ENCODE measurements around the gene DYNLL1. TPM values are rescaled to one million over a fixed set of nuclear protein-coding genes. Genes with fewer than 3 reads are reported as not detected.

Gene DYNLL1
- total and polyA plus RNA-seq, 2 of the 13 experiments (the other 11 are each of a cell fraction or from before 2014, with no cell fraction given) = 271 to 294 TPM

- TF ChIP-seq BRF2 (CRISPR knock-in tag; IDR thresholded peaks at IDR 0.05) (peak; percentile 75), ZNF264 (CRISPR knock-in tag; IDR thresholded peaks at IDR 0.05) (no peak), CAMTA2 (CRISPR knock-in tag; IDR thresholded peaks at IDR 0.05; ENCODE audit: borderline replicate concordance) (no peak), CBX5 (CRISPR knock-in tag; IDR thresholded peaks at IDR 0.05; ENCODE audit: borderline replicate concordance) (0 out of 2 replicates have a peak, but pooled peaks have one; percentile 24), E2F2 (CRISPR knock-in tag; IDR thresholded peaks at IDR 0.05; ENCODE audit: borderline replicate concordance) (0 out of 2 replicates have a peak, but pooled peaks have one; percentile 62), ATF4 (CRISPR knock-in tag; IDR thresholded peaks at IDR 0.05) (no peak), CREM (IDR thresholded peaks at IDR 0.05) (no peak), CREM (CRISPR knock-in tag; IDR thresholded peaks at IDR 0.05) (no peak), RBM22 (optimal IDR thresholded peaks at IDR 0.05; ENCODE audit: low read length) (no peak), ZNF770 (CRISPR knock-in tag; IDR thresholded peaks at IDR 0.05) (no peak; the same call in 1 of the 2 replicates), ZNF317 (CRISPR knock-in tag; IDR thresholded peaks at IDR 0.05) (peak; percentile 78), ESRRA (CRISPR knock-in tag; IDR thresholded peaks at IDR 0.05; ENCODE audit: low read depth) (0 out of 2 replicates have a peak, but pooled peaks have one; percentile 34), ZNF558 (CRISPR knock-in tag; IDR thresholded peaks at IDR 0.05; ENCODE audit: borderline replicate concordance) (peak; percentile 39; the same call in 1 of the 2 replicates), ZSCAN25 (CRISPR knock-in tag; IDR thresholded peaks at IDR 0.05) (peak; percentile 87), FOSL1 (CRISPR knock-in tag; IDR thresholded peaks at IDR 0.05; ENCODE audit: borderline replicate concordance) (no peak), CHCHD3 (CRISPR knock-in tag; IDR thresholded peaks at IDR 0.05) (no peak), CBX2 (IDR thresholded peaks at IDR 0.05; ENCODE audit: low read depth, low read length) (no peak), CBX2 (CRISPR knock-in tag; IDR thresholded peaks at IDR 0.05; ENCODE audit: low read depth) (no peak), SOX13 (IDR thresholded peaks at IDR 0.05) (no peak), SOX13 (CRISPR knock-in tag; conservative IDR thresholded peaks at IDR 0.05 in 1 of 2, IDR thresholded peaks at IDR 0.05 in 1 of 2) (no peak; a peak in 1 of 4 replicates), CSRNP2 (CRISPR knock-in tag; conservative IDR thresholded peaks at IDR 0.05; ENCODE audit: low read depth) (no peak), ZSCAN20 (CRISPR knock-in tag; IDR thresholded peaks at IDR 0.05; ENCODE audit: borderline replicate concordance) (no peak), RAD51 (IDR thresholded peaks at IDR 0.05; ENCODE audit: borderline replicate concordance) (no peak), ZFP36L2 (CRISPR knock-in tag; IDR thresholded peaks at IDR 0.05) (no peak)
Measured at GRCh38 chr12:120469450-120470149, 26.3 kb upstream of the DYNLL1 start, which contains the start of gene SRSF9 (continued).
